ENCODE measurements around the gene OR2T5.
"Not testable (repeated sequence)": the region's sequence is repeated elsewhere in the genome, so short reads cannot be mapped to it uniquely, and the experiment has no call there.

DNA sequence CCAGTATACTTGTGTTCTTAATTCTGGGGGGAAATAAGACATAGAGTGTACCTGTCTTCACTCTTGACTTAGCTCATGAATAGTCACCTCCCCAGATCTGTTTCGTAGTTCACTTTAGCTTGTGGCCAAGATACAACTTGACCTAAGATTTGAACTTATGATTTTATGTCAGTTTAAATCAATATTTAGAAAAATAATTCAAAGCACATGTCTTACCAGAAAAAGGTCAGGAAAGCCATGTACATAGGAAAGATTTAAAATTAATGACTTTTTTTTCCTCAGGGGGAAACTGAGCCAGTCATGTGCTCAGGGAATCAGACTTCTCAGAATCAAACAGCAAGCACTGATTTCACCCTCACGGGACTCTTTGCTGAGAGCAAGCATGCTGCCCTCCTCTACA lies 15.3 kb upstream of the OR2T5 start, which contains the start of gene OR2T3:
- TF ChIP-seq GATA2, GATA3 (IDR thresholded peaks at IDR 0.05; ENCODE audit: low read depth, low read length): not testable (repeated sequence)
